H1 (cell line): ENCODE data around the gene GBGT1. TPM values are rescaled to one million over a fixed set of nuclear protein-coding genes. Genes with fewer than 3 reads are reported as not detected.

Experiments used
- ASH2L ChIP-seq: fragments of 200-600, 300-600 bp; sonication (generic); IDR thresholded peaks from one replicate; pipeline ENCODE4 v1.7.1; 2017; ENCODE audit warnings: low read length
- RNF2 ChIP-seq: fragments of 200-900, 300-1000 bp; sonication (generic); IDR thresholded peaks from 2 replicates; pipeline ENCODE4 v1.7.1; 2016; ENCODE audit warnings: borderline replicate concordance, low read depth, mild to moderate bottlenecking, antibody characterized with exemption, low read length; ENCODE audit not compliant: poor library complexity, severe bottlenecking; ENCODE audit errors: missing control alignments
- polyA plus RNA-seq, 7 experiments: library from polyadenylated mRNA; depleted of rRNA in 3 of 7; stranded (reverse) in 5 of 7; unstranded in 2 of 7; fragments of >200 nt in 5 of 7; fragments of 200-250 nt in 2 of 7; gene quantifications; 1 replicate in 5 of 7; 2 replicates in 1 of 7; 4 replicates in 1 of 7; pipeline versions ENCODE4 v1.2.1 to v1.2.3, GENCODE V29; 2011 to 2013; ENCODE audit warnings: missing spikeins in 2 of 7, mixed read lengths in 2 of 7
- total RNA-seq: library from RNA; stranded (reverse); fragmentation: NEBNext Ultra II Directional; extraction: Animal tissue kit (Norgen Biotek cat#: 25700); gene quantifications from 2 replicates; pipeline ENCODE4 v1.2.1, GENCODE V29; 2021

Gene GBGT1
- total and polyA plus RNA-seq, 2 of the 8 experiments (the other 6 are each of a cell fraction or from before 2014, with no cell fraction given), result 7.1 to 9.7 TPM

DNA sequence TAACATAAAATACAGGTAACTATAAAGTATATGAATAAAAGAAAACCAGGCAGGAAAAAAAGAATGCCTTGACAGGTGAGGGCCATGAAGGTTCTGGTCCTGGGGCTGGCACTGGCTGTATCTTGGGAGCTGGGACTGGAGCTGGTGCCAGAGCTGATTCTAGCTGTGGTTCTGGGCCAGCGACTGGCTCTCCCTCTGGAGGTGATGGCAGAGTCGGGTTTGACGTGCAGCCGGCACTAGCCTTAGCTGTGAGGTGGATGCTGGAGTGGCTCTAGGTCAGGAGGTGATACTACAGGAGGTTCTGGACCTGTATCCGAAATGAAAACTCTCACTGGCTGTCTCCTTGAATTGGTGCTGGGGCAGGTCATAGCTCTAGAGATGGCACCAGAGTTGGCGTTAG lies 23.0 kb upstream of the GBGT1 start (continued):
- TF ChIP-seq RNF2 (no peak), ASH2L (no peak)
